GM18511 (cell line): ENCODE data around the gene HES2.
"Not testable (repeated sequence)": the region's sequence is repeated elsewhere in the genome, so short reads cannot be mapped to it uniquely, and the experiment has no call there.

ENCODE experiments used
- ATAC-seq: cut with Tn5 transposase; IDR thresholded peaks from one replicate; pipeline ENCODE4 v1.9.1; 2021; ENCODE audit warnings: mild to moderate bottlenecking, moderate library complexity; ENCODE audit not compliant: unreplicated experiment

Gene HES2

DNA sequence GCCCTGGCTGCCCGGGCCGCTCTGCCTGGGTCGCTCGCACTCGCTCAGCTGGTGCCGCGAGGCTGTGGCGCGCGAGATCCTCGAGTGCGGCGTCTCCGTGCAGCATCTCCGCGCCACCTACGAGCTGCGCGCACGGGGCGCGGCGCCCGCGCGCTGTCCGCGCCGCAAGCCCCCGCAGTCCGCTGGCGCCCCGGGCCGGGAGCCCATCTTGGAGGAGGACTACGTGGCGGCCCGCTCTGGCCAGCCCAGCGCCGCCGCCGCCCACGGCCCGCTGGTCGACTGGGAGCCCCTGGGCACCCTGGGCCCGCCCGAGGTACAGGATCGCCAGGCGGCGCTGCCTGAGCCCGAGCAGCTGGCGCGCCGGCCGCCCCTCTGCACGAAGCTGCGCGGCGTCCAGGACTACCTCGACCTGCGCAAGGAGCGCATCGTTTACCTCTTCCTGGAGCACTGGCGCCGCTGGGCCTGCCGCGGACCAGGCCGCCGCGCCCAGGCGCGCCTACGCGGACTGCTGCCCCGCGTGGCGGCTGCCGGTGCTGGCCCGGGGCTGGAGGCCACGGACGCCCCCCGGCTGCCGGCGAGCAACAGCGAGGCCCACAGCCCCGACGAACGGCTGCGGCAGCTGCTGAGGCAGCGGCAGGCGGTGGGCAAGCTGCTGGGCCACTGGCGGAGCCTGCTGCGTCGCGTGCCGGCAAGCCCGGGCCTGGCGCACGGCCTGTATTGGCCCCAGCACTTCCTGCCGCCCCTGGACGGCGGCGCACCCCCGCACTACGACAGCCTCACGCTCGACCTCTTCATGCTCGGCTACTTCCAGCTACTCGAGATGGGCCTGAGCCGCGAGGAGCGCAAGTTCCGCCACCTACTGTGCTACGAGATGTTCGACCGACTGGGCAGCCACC lies 35.4 kb upstream of the HES2 start:
- no peak for ATAC-seq

DNA sequence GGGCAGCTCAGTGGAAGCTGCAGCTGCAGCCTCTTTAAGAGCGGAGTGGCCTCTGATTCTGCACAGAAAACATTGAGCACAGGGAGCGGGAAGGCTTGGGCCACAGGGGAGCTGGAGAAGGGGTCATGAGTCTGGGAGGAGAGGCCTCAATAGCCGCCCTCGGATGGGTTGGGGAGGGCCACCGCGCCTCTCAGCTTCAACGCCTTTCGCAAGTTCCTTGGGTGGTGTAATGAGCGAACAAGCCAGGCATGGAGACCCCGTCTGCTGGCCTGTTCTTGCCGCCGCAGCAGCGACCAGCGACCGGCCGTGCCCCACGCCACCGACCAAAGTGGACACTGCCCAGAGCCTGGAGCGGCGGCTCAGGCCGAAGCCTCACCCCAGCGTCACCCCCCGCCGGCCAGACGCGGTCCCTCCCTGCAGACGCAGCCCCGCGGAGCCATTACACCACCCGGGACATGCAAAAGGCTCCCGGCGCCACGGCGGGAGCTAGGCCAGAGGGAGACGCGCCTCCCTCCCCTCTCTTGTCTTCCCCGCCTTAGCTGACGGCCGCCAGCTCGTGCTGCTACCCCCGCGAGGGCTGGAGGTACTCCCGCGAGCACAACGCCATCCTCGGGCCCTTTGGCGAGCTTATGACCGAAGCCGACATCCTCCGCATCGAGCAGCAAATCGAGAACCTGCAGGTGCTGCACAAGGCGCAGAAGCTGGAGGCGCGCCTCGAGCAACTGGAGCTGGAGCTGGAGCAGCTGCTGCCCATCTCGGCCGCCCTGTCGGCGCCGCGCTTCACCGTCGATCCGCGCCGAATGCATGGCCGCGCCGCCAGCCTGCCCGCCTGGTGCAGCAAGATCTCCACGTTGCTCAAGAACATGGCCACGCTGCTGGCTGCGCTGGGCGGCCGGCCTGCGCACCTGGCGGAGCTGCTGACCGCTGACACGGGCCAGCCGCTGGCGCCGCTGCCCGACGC lies 34.5 kb upstream of the HES2 start:
- ATAC-seq = not testable (repeated sequence)

DNA sequence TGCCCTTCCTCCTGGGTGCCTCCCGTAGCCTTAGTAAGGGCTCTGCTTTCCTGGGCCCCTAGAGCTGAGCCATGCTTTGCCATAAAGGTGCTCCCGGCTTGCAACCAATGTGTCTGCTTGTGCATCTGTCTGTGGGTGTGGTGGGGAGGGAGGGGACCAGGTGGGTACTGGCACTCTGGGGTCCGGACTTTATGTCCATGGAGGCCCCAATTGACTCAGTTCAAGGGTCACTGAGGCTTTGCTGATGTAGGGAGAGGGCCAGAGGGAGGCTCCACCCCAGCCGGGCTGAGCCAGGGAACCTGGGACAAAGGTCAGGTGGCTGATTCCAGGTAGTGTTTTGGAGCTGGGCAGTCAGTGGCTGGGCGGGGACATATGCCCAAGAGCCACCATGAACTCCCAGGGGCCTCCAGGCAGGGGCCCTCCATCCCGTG lies 31.2 kb upstream of the HES2 start:
- ATAC-seq = no peak

DNA sequence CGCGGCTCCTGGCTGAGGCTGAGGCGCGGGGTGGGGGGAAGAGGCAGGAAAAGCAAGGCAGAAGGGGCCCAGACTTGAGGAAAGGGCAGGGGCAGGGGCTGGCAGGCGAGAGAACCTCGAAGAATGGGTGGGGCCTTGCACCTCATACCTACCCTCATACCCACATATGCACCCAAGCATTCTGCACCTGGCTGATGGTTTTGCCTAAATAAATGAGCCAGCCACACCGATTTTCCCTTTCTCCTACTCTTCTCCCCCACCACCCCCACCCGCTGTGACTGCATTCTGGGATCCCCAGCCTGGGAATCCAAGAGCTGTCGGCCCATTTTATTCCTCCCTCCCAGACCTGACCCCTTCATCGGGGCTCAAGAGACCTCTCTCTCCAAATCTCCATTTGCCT lies 30.8 kb upstream of the HES2 start:
- not testable (repeated sequence) for ATAC-seq

DNA sequence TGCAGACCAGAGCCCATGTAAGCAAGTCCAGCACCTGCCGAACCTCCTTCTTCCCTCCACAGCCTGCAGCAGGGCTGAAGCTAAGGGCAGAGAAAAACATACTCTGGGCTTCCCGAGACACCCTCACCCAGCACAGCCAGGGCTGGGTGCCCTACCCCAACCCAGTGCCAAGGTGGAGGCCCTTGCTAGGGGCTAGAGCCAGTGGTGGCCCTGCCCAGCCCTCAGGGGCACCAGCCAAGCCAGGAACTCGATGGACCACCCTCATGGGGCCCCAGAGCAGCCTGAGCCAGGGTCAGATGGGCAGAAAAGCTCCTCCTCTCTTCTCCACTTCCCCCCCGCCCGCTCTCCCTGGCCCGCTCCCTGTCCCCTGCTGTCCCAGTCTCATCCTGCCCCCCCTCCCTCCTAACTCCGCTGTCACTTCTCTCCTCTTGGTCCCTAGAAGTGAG lies 30.3 kb upstream of the HES2 start:
- ATAC-seq = no peak

DNA sequence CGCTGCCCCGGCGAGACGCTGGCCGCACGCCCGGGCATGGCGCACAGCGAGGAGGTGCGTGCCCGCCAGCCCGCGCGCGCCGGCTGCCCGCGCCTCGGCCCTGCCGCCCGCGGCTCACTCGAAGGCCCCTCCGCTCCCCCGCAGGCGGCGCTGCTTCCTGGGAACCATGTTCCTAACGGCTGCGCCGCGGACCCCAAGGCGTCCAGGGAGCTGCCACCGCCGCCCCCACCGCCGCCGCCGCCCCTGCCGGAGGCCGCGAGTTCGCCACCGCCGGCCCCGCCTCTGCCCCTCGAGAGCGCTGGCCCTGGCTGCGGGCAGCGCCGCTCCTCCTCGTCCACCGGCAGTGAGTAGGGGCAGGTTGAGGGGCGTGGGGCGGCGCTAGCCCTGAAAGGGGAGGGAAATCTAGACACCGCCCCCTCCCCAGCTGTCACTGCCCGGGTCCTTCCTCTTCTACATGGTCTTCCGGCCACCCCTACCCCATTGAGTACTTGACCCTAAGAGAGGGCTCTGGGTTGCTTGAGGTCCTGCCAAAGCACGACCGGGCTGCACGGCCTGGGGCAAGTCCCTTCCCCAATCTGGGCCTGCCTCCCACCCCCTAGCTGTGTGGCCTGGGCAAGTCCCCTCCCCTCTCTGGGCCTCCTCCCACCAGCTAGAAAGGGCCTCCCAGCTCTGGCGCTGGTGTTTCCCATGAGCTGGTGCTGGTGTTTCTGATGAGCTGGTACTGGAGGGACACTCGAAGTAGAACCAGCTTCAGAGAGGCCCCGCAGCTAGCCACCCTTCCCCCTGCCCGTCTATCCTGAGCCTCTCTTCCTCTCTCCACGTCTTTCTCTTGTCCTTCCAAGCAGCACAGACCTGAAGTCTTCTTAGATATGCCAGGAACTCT lies 29.3 kb upstream of the HES2 start:
- no peak for ATAC-seq

DNA sequence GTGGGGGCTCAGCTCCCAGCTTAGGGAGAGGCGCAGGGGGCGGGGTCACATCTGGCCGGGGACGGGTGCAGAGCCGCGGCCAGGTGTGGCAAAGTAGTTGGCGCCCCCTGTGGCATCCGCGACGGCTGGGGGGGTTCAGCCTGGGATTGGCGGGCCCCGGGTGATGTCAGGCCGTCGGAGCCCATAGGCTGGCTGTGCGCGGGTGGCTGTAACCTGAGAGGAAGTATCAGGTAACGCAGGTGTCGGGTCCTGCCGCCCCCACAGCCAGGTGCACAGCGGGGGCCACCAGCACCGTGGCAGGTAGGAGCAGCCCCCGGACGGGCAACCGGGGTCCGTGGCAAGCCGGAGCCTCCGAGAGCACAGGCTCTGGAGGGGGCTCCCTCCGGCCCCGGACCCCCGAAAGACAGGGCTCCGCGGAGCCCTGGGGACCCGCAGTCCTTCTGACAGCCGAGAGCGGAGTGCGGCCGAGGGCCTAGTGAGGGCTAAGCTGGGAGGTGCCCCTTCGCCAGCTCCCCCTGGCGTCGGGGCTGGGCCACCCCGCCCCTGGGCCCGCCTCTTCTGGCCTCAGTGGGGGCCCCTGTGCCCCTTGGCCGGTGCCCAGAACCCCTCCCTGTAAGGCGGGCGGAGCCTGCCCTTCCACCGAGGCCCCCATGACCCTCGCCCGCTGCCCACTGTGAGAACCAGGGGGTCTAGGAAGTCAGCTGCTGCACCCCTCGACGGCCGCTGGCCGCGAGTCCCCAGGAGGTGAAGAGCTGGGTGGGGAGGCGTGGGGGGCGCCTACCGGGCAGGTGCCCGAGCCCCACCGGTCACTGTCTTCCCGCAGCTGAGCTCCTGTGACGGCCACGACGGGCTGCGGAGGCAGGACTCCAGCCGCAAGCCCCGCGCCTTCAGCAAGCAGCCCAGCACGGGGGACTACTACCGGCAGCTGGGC lies 28.4 kb upstream of the HES2 start:
- no peak for ATAC-seq

DNA sequence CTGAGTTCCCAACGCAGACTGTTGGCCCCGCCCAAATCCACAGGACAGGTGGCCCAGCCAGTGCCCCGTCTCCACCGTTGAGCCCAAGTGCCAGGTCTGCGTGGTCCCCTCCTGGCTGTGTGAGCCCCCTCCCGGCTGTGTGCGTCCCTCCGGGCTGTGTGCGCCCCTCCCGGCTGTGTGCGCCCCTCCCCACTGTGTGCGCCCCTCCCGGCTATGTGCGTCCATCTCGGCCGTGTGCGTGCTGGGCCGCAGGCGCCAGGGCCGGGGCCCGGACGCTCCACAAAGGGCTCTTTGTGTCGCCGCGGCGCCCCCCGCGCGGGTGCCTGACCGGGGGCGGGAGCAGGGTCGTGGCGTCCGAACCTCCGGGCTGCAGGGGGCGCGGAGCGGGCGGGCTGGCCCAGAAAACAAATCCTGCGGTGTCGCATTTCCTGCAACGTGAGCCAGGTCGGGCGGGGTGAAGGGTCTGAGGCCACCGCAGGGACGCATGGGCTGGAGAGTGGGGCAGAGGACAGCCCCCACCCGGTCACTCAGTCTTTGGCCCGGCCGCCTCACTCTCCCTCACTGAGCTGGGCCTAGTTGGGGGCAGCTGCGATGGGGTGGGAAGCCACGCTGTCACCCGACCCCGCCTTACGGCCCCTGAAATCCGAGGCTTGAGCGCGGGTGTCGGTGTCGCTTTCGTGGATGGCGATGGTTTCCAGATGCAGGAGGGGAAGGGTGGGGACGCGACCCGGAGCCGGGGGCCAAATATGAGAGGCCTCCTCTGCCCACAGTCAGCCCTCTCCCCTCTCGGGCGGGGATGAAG lies 27.5 kb upstream of the HES2 start:
- no peak for ATAC-seq

DNA sequence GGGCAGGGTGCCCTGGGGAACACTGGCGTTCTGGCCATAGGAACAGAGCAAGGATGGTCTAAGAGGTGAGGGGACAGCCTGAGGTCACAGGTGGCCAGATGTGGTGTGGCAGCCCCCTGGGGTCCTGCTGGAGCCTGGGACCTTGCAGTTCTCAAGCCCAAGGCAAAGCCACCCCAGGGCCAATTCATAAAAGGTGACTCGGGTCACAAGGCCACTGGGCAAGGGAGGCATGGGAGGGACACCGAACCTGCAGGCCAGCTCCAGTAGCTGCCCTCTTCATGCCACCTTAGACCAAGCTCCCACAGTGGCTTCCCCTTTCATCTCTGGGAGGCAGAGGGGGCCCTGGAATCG lies 26.9 kb upstream of the HES2 start:
- ATAC-seq = no peak

DNA sequence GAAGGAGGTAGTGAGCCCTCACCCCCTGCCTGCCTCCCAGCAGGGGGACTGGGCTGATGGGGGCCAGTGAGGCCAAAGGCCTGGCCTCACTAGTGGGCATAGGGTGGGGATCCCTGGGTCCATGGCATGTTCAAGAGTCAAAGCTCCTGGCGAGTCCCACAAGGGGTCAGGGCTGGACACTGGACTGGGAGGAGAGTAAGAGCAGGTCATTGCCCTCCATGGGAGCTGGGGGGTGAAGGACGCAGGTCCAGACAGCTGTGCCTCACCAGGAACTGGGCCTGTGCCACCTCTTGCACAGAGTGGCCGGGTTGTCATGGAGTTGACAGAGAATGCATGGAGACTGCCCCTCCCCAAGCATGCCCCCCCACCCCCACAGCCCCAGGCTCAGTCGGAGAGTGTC lies 26.2 kb upstream of the HES2 start:
- not testable (repeated sequence) for ATAC-seq

DNA sequence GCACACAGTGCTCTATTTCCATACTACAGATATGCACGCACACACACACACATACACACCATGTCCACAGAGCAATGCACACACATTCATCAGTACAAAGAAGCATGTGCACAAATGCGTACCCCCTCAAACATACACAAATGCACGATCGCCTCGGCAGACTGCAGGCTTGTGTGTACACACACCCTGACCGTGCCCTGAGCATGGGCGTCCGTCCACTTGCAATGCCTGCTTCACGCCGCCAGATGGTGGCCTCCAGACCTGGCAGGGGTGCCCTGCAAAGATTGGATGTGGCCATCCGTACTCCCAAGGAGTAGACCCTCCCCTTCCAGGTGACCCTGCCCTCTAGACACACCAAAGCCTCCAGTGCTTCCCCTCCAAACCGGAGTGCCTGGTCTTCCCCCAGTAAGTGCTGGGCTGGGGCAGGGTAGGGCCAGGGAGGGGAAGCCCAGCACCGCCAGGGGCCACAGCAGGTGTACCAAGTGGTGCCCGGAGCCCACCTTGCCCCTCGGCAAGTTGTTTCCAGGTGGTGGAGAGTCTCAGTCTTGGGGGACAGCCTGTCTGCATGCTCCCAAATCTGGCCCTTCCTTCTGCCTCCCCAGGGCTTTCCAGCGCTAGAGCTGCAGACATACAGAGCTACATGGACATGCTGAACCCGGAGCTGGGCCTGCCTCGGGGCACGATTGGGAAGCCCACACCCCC lies 25.5 kb upstream of the HES2 start:
- no peak for ATAC-seq

DNA sequence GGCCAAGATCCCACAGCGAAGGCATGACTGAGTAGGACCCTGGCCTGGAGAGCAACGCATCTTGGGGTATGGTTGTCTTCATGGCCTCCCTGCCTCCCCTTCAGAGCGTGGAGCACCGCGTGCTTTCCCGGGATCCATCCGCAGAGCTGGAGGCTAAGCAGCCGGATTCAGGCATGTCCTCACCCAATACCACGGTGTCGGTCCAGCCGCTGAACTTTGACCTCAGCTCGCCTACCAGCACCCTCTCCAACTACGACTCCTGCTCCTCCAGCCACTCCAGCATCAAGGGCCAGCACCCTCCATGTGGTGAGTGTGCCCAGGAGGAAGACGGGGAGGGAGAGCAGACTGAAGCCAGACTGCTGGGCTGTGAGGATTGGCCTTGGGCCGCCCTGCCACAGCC lies 24.7 kb upstream of the HES2 start:
- no peak for ATAC-seq

DNA sequence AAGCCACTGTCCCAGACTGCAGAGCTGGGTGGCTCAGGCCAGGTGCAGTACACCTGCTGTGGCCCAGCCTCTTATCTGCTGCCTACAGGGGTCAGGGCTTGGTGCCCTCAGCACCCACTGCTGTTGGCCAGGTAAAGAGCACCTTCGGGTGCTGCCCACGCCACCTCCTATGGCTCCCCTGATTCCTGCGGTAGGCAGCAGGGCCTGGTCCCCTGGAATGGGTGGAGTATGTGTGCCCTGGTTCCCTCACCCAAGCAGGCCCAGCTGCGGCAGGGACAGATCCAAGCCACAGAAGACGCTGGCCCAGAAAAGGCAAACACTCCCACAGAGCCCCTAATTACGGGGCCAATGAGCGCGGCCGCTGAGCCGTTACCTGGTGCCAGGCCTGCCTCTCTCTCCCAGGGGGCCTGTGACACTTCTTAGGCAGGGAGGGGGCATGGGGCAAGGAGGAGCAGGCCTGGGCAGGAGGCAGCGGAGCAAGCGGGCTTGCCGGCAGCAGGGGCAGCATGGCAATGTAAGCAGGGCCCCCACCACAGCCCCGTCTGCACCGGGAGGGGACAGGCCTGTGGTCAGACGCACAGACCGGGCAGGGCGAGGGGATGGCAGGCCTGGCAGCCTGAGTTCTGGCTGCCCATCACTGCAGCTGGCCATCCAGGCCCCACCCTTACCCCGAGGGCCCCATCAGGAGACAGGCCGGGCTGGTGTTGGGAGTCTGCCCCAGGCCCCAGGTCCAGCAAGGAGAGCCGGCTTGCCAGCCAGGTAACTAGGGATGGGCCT lies 23.8 kb upstream of the HES2 start:
- ATAC-seq = no peak

DNA sequence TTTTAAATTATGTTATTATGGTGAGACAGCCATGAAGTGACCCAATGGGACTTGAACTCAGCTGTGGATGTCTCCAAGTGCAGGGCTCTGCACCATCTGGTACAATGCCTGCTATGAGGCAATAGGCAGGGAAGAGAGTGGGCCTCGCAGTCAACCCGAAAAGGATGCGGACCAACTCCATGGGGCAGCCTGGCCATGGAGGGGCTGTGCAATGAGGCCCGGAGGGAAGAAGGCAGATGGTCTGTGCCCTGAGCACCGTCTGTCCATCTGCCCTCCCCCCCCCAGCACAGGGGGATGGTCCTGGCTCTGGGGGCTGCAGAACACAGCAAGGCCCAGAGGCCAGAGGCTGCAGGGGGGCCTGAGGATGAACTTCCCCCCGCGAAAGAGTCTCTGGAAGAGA lies 21.9 kb upstream of the HES2 start:
- no peak for ATAC-seq

DNA sequence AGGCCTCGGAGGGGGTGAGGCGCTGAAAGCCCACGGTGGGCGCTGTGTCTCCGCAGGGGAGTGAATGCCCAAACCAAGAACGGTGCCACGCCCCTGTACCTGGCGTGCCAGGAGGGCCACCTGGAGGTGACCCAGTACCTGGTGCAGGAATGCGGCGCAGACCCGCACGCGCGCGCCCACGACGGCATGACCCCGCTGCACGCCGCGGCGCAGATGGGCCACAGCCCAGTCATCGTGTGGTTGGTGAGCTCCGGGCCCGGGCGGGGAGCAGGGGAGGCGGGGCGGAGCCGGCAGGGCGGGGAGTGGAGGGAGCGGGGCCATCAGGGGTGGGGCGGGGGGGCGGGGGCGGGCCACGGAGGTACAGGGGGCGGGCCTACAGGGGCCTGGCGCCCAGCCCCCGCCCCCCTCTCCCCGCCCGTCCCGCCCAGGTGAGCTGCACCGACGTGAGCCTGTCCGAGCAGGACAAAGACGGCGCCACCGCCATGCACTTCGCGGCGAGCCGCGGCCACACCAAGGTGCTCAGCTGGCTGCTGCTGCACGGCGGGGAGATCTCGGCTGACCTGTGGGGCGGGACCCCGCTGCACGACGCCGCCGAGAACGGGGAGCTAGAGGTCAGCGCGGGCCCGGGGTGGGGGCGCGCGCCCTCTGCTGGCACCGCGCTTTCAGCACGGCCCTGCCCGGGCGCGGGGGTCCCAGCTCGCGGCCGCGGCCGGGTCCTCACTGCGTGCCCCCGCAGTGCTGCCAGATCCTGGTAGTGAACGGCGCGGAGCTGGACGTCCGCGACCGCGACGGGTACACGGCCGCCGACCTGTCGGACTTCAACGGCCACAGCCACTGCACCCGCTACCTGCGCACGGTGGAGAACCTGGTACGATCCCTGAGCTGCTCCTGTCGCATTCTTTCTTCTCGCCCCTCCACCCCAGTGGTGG lies 20.7 kb upstream of the HES2 start:
- no peak for ATAC-seq

DNA sequence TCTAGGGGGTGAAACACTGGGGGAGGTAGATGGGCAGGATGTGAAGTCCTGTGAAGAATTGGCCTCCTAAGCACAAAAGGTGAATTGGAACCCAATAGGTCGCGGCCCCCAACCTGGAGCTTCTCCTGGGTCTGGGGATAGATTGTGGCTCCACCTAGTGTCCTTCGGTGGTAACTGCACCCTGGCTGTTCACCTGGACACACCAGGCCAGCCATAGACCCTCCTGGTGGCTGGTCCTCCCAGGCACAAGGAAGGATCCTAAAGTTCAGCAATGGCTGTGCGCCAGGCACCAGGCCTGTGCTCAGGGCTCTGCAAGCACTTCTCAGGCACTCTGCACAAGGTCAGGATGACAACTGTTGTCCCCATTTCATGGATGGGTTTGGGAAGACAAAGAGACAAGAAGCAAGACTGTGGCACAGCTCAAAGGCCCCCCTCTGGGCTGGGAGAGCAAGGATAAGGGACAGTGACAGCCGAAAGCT lies 18.4 kb upstream of the HES2 start:
- ATAC-seq = no peak
